ENCODE data around the gene ACAT2.
"Not testable (repeated sequence)": the region's sequence is repeated elsewhere in the genome, so short reads cannot be mapped to it uniquely, and the experiment has no call there.

Gene ACAT2

DNA sequence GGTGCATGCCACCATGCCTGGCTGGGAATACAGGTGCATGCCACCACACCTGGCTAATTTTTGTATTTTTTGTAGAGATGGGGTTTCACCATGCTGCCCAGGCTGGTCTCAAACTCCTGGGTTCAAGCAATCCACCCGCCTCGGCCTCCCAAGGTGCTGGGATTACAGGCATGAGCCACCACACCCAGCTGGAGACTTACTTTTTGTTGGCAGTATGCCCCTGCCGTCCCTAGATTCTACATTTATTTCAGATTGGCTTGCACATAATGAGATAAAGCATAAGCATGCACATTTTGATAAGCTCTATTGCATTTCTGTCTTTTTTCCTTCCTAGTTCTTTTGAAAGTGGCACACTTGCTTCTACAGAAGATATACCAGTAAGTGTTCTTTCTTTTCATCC is 54.9 kb downstream of the ACAT2 start:
- DNase-seq: not testable (repeated sequence)

DNA sequence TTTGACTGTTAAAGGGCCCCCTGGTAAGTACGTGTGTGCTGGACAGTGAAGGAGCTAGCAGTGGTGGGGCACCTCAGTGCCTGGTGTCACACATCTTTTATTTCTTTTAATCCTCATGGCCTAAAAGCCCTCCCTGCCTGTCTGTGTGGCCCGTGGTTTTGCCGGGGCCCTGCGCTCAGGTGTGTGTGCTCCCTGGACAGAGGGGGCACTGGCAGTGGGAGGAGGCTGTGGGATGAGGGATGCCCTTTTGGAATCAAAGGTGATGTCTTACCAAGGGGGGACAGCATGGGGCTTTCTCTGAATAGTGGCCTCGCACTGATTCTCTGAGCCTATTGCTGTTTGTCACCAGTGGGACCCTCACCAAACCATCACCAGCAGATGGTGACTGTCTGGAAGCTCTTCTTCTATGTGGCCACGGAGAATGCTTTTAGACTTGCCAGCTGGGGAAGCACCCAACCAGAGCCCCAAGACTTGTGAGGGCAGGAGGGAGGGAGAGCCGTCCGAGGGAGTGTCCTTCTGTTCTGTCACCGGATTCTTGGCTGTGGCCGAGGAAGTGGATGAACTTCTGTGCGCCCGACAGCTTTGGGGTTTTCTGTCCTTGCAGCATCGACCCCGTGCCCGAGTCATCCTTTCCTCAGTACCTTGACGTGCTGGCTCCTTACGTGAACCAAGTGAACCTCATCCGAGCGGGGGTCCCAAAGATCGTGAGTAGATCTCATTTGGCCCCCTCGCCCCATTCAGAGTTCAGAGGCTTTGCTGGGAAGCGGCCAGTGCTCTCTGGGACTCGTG is 56.3 kb downstream of the ACAT2 start:
- DNase-seq: no peak

DNA sequence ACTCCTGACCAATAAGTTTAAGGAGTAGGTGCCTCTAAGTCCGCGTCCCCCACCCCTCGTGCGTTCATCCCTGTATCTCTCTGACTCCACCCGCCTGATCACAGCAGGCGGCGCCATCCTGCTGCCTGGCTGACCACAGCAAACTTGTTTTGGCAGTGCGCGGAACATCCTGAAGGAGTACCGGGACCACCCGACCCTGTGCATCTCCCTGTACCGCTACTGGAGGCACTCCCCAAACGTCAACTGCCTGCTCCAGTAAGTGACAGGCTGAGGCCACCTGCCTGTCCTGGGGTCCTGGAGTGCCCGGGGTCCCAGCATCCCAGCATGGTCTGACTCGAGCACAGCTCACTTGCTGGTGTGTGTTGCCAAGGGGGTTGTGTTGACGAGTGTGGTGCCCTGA is 57.3 kb downstream of the ACAT2 start:
- DNase-seq: no peak

DNA sequence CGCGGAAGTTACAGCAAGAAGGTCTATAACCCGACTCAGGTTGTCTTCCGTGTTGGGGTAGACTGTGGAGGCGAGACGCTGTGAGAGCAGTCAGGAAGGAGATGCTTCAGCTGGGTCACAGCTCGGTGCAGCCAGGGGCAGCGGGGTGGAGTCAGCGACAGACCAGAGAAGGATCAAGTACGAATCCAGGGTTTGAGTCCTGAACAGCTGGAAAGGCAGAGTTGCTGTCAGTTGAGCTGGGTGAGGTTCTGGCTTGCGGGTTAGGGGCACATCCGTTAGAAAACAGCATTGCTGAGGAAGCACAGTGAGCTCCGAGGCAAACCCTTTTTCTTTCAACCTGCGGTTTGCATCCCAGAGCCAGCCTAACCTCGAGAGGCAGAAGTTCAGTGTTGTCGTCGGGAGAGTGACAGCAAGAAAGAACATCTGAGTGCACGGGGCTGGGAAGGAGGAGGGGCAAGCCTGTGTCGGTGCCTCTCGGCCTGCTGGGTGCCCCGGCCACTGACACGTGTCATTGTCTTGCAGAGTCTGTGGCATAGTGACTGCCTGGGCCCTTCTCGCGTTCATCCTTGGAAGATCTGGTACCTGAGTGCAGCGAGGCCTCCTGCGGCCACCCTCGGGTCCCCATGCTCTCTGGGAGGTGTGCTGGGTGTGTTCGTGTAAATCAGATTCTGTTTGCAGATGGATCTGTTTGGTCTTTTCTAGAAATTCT is 58.2 kb downstream of the ACAT2 start:
- DNase-seq: peak; percentile 11

DNA sequence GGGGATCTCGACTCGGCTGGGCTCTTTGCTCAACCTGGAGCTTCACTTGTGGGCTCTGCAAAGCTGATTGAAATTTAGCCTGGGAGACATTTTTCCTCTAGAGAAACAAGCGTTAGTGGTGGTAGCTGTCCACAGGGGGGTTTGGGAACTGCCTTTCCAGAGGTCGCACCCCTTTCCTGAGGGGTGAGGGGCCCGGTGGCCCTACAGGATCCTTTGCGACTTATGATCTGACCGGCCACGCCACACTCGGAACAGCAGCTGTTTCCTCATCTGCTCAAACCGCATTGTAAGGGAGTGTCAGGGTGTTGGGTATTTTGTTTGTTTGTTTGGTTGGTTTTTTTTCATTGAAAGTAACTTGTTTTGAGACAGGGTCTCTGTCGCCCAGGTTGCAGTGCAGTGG is 59.3 kb downstream of the ACAT2 start:
- DNase-seq: no peak

DNA sequence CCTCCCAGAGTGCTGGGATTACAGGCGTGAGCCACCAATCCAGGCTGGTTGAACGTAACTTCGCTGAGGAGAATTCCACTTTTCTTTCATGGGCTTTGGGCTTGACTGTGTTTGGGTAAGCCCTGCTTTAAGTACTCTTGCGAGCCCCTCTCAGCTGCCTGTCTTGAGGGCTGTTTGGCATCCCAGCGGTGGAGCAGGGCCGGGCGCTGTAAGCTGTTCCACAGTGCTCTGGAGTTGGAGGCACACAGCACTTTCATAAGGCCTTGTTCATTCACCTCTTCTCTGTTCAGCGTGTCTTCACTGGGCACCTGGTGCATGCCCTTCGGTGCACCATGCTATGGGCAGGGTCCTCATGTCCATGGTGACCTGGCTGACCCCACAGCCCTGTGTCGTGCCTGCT is 59.9 kb downstream of the ACAT2 start:
- DNase-seq: no peak

DNA sequence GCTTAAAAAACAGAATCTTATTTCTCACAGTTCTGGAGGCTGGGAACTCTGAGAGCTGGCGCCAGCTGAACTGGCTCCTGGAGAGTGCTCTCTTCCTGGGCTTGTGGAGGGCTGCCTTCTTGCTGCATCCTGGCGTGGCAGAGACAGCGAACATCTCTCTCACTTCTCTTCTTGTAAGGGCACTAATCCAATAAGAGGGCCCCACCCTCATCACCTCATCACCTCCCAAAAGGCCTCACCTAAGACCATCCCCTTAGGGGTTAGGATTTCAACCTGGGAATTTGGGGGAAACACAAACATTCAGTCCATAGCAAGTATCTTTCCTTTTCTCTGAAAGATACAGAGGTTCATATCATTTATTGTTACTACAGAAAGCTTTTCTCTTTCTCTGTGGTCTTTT is 62.1 kb downstream of the ACAT2 start:
- no peak for DNase-seq

DNA sequence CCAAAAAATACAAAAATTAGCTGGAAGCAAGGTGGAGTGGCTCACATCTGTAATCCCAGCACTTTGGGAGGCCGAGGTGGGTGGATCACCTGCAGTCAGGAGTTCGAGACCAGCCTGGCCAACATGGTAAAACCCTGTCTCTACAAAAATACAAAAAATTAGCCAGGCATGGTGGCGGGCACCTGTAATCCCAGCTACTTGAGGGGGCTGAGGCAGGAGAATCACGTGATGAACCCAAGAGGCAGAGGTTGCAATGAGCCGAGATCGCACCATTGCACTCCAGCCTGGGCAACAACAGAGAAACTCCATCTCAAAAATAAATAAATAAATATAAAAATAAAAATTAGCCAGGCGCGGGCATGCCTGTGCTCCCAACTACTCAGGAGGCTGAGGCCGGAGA is 62.8 kb downstream of the ACAT2 start:
- not testable (repeated sequence) for DNase-seq

DNA sequence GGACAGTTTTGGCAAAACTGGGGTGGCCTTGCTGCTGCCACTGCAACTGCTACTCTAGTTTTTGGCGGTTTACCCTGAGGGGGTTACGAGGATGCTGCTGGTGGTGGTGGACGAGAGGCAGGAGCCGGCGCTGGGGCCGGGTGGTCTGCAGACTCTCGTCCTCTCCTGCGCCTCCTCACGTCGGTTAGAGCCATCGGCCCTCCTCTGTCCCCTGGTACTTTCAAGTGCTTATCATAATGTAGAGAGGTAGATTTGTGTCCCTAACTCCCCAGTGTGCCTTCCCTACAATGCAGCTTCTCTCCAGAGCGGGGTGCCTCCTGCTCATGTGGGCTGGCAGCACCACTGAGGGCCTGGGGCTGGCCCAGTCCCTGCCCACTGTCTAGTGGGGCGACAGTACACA is 64.2 kb downstream of the ACAT2 start:
- no peak for DNase-seq

DNA sequence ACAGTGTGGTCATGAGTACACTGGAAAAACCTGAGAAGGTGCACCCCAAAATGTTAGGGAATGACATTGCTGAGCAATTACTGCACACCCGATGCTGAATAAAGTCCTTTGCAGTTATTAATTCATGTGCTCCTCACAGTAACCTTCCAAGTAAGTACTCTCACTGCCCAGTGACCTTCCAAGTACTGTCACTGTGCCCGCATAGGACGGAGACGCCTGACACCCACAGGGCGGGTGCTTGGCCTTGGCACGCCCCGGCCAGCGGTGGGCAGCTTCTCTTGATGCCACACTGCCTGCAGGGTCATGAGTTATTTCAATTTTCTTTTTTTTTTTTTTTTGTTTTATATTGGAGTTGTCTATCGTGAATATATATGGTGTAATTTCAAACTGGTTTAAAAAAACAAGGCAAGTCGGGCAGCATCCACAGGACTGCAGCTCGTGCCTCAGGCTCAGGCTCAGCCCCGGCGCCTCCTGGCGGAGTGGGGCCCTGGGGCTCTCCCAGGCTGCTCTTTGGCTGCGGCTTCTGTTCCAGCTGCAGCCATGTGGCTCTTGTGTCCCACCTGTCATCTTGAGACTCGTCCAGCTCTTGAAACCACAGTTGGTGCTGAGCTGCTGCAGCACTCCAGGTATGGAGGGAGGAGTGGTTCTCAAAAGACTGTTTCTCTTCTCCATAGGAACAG is 65.3 kb downstream of the ACAT2 start:
- no peak for DNase-seq

DNA sequence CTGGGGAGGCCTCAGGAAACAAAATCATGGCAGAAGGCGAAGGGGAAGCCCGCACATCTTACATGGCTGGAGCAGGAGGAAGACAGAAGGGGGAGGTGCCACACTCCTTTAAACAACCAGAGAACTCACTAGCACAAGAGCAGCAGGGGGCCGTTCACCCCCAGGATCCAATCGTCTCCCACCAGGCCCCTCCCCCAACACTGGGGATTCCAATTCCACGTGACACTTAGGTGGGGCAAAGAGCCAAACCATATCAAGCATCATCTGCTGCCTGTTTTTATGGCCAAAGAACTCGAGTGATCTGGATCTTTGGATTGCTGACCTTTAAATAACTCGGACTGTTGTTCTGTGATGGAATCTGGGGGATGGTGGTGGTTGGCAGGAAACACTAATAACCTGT is 66.2 kb downstream of the ACAT2 start:
- DNase-seq: no peak
